OCI-M2 (cell line): ENCODE data around the gene UACA.
"Not testable (repeated sequence)": the region's sequence is repeated elsewhere in the genome, so short reads cannot be mapped to it uniquely, and the experiment has no call there.

Experiments
- DNase-seq: peaks from one replicate; lab custom pipeline; 2025; ENCODE audit not compliant: unreplicated experiment; lab: John Stamatoyannopoulos, UW

Gene UACA

GRCh38 chr15:70753101-70753829 lies 10.1 kb downstream of the UACA start:
- DNase-seq: no peak

- DNase-seq: no peak
These were observed 11.1 kb downstream of the UACA start for GRCh38 chr15:70752193-70752635.

- no peak for DNase-seq
These were observed 13.0 kb downstream of the UACA start for GRCh38 chr15:70750203-70750869.

GRCh38 chr15:70748281-70748747 lies 15.0 kb downstream of the UACA start:
- no peak for DNase-seq

- not testable (repeated sequence) for DNase-seq
These were observed 16.8 kb downstream of the UACA start for GRCh38 chr15:70746598-70746997.

GRCh38 chr15:70742928-70743327 lies 20.4 kb downstream of the UACA start:
- DNase-seq: no peak

GRCh38 chr15:70741677-70742293 lies 21.6 kb downstream of the UACA start:
- peak; percentile 21 for DNase-seq

- DNase-seq: no peak
These were observed 22.2 kb downstream of the UACA start for GRCh38 chr15:70741107-70741531.

GRCh38 chr15:70735040-70735439 lies 28.3 kb downstream of the UACA start:
- DNase-seq: not testable (repeated sequence)

GRCh38 chr15:70729164-70729563 lies 34.2 kb downstream of the UACA start:
- no peak for DNase-seq

- no peak for DNase-seq
These were observed 36.6 kb downstream of the UACA start for GRCh38 chr15:70726753-70727152.

- no peak for DNase-seq
These were observed 39.4 kb downstream of the UACA start for GRCh38 chr15:70723927-70724326.

- DNase-seq: no peak
These were observed 40.3 kb downstream of the UACA start for GRCh38 chr15:70723122-70723422.

GRCh38 chr15:70722266-70723121 lies 40.9 kb downstream of the UACA start:
- no peak for DNase-seq

GRCh38 chr15:70720228-70721016 lies 42.9 kb downstream of the UACA start:
- no peak for DNase-seq

GRCh38 chr15:70717237-70717793 lies 46.0 kb downstream of the UACA start:
- no peak for DNase-seq

- no peak for DNase-seq
These were observed 47.4 kb downstream of the UACA start for GRCh38 chr15:70715840-70716485.

- no peak for DNase-seq
These were observed 48.8 kb downstream of the UACA start for GRCh38 chr15:70714565-70714964.

GRCh38 chr15:70714015-70714414 lies 49.3 kb downstream of the UACA start:
- no peak for DNase-seq

GRCh38 chr15:70712271-70712670 lies 51.1 kb downstream of the UACA start:
- DNase-seq: no peak
